Loucy (cell line): ENCODE data around the gene C3orf70.

Experiments used
- CTCF ChIP-seq: fragments of 200-600 bp; sonication (generic); conservative IDR thresholded peaks from 2 replicates; pipeline ENCODE4 v1.5.1; 2014; ENCODE audit warnings: mild to moderate bottlenecking, antibody characterized with exemption, low read length
- EZH2phosphoT487 ChIP-seq: fragments of 200-600 bp; IDR thresholded peaks from 2 replicates; pipeline ENCODE4 v1.6.1; 2018; ENCODE audit warnings: antibody characterized with exemption, mild to moderate bottlenecking, moderate library complexity, borderline replicate concordance

GRCh38 chr3:185089751-185090150 lies 63.1 kb downstream of the C3orf70 start:
- TF ChIP-seq CTCF (no peak), EZH2phosphoT487 (no peak)
